ENCODE results near the gene CCL13.
A peak's percentile ranks its signal among the peaks of the same experiment; 100 is the strongest.

The CCL13 gene

GRCh38 chr17:34378664-34379101 lies 22.4 kb downstream of the CCL13 start:
- peak overlapping the region in 1 of 5 donors; percentile 56 for H3K9ac ChIP-seq (ENCODE audit: low read length in 5 of 5)
- H3K9me3 ChIP-seq (ENCODE audit: control insufficient read depth in 5 of 5, low read length in 5 of 5) = no peaks in the 10 kb centered on the region
- no peaks in the 10 kb centered on the region for H3K36me3 ChIP-seq (ENCODE audit: control insufficient read depth in 5 of 5, insufficient read depth in 5 of 5, low read length in 5 of 5)
- peak overlapping the region in 1 of 5 donors; percentile 23 for H3K4me3 ChIP-seq (ENCODE audit: low read depth in 1 of 5, low read length in 5 of 5)
- peaks cover 1 to 16% (median 14%) of the 10 kb centered on the region in 5 donors for H3K4me1 ChIP-seq (ENCODE audit: control insufficient read depth in 5 of 5, insufficient read depth in 5 of 5, low read length in 5 of 5)
- H3K27me3 ChIP-seq (ENCODE audit: control insufficient read depth in 5 of 5, insufficient read depth in 4 of 5, low read length in 5 of 5) = no peaks in the 10 kb centered on the region
- H3K27ac ChIP-seq (ENCODE audit: low read depth, low read length) = no peak overlapping the region

GRCh38 chr17:34379868-34380267 lies 23.6 kb downstream of the CCL13 start:
- Histone ChIP-seq H3K27ac (ENCODE audit: low read depth, low read length) (no peak overlapping the region), H3K9ac (ENCODE audit: low read length in 5 of 5) (no peak overlapping the region), H3K36me3 (ENCODE audit: control insufficient read depth in 5 of 5, insufficient read depth in 5 of 5, low read length in 5 of 5) (no peaks in the 10 kb centered on the region), H3K9me3 (ENCODE audit: control insufficient read depth in 5 of 5, low read length in 5 of 5) (no peaks in the 10 kb centered on the region), H3K4me3 (ENCODE audit: low read depth in 1 of 5, low read length in 5 of 5) (no peak overlapping the region), H3K4me1 (ENCODE audit: control insufficient read depth in 5 of 5, insufficient read depth in 5 of 5, low read length in 5 of 5) (peaks cover 1 to 16% (median 14%) of the 10 kb centered on the region in 5 donors), H3K27me3 (ENCODE audit: control insufficient read depth in 5 of 5, insufficient read depth in 4 of 5, low read length in 5 of 5) (no peaks in the 10 kb centered on the region)

GRCh38 chr17:34382621-34383124 lies 26.4 kb downstream of the CCL13 start:
- no peaks in the 10 kb centered on the region for H3K9me3 ChIP-seq (ENCODE audit: control insufficient read depth in 5 of 5, low read length in 5 of 5)
- H3K27ac ChIP-seq (ENCODE audit: low read depth, low read length) = no peak overlapping the region
- no peak overlapping the region for H3K4me3 ChIP-seq (ENCODE audit: low read depth in 1 of 5, low read length in 5 of 5)
- H3K36me3 ChIP-seq (ENCODE audit: control insufficient read depth in 5 of 5, insufficient read depth in 5 of 5, low read length in 5 of 5) = no peaks in the 10 kb centered on the region
- H3K9ac ChIP-seq (ENCODE audit: low read length in 5 of 5) = no peak overlapping the region
- H3K4me1 ChIP-seq (ENCODE audit: control insufficient read depth in 5 of 5, insufficient read depth in 5 of 5, low read length in 5 of 5) = peaks cover 1 to 32% (median 18%) of the 10 kb centered on the region in 5 donors
- no peaks in the 10 kb centered on the region for H3K27me3 ChIP-seq (ENCODE audit: control insufficient read depth in 5 of 5, insufficient read depth in 4 of 5, low read length in 5 of 5)

- H3K27ac ChIP-seq (ENCODE audit: low read depth, low read length) = no peak overlapping the region
- H3K4me1 ChIP-seq (ENCODE audit: control insufficient read depth in 5 of 5, insufficient read depth in 5 of 5, low read length in 5 of 5) = peaks cover 1 to 35% (median 20%) of the 10 kb centered on the region in 5 donors
- H3K9me3 ChIP-seq (ENCODE audit: control insufficient read depth in 5 of 5, low read length in 5 of 5) = no peaks in the 10 kb centered on the region
- H3K27me3 ChIP-seq (ENCODE audit: control insufficient read depth in 5 of 5, insufficient read depth in 4 of 5, low read length in 5 of 5) = no peaks in the 10 kb centered on the region
- H3K4me3 ChIP-seq (ENCODE audit: low read depth in 1 of 5, low read length in 5 of 5) = no peak overlapping the region
- no peaks in the 10 kb centered on the region for H3K36me3 ChIP-seq (ENCODE audit: control insufficient read depth in 5 of 5, insufficient read depth in 5 of 5, low read length in 5 of 5)
- H3K9ac ChIP-seq (ENCODE audit: low read length in 5 of 5) = no peak overlapping the region
These were observed 26.9 kb downstream of the CCL13 start for GRCh38 chr17:34383216-34383615.

GRCh38 chr17:34384271-34384670 lies 28.0 kb downstream of the CCL13 start:
- H3K36me3 ChIP-seq (ENCODE audit: control insufficient read depth in 5 of 5, insufficient read depth in 5 of 5, low read length in 5 of 5) = no peaks in the 10 kb centered on the region
- no peaks in the 10 kb centered on the region for H3K9me3 ChIP-seq (ENCODE audit: control insufficient read depth in 5 of 5, low read length in 5 of 5)
- no peak overlapping the region for H3K4me3 ChIP-seq (ENCODE audit: low read depth in 1 of 5, low read length in 5 of 5)
- no peak overlapping the region for H3K27ac ChIP-seq (ENCODE audit: low read depth, low read length)
- peaks cover 1 to 31% (median 15%) of the 10 kb centered on the region in 5 donors for H3K4me1 ChIP-seq (ENCODE audit: control insufficient read depth in 5 of 5, insufficient read depth in 5 of 5, low read length in 5 of 5)
- no peak overlapping the region for H3K9ac ChIP-seq (ENCODE audit: low read length in 5 of 5)
- no peaks in the 10 kb centered on the region for H3K27me3 ChIP-seq (ENCODE audit: control insufficient read depth in 5 of 5, insufficient read depth in 4 of 5, low read length in 5 of 5)

GRCh38 chr17:34384822-34385605 lies 28.7 kb downstream of the CCL13 start:
- Histone ChIP-seq H3K4me3 (ENCODE audit: low read depth in 1 of 5, low read length in 5 of 5) (no peak overlapping the region), H3K27me3 (ENCODE audit: control insufficient read depth in 5 of 5, insufficient read depth in 4 of 5, low read length in 5 of 5) (no peaks in the 10 kb centered on the region), H3K27ac (ENCODE audit: low read depth, low read length) (no peak overlapping the region)

GRCh38 chr17:34386343-34386696 lies 30.0 kb downstream of the CCL13 start:
- H3K36me3 ChIP-seq (ENCODE audit: control insufficient read depth in 5 of 5, insufficient read depth in 5 of 5, low read length in 5 of 5) = no peaks in the 10 kb centered on the region
- H3K27me3 ChIP-seq (ENCODE audit: control insufficient read depth in 5 of 5, insufficient read depth in 4 of 5, low read length in 5 of 5) = no peaks in the 10 kb centered on the region
- H3K27ac ChIP-seq (ENCODE audit: low read depth, low read length) = no peak overlapping the region
- H3K9ac ChIP-seq (ENCODE audit: low read length in 5 of 5) = no peak overlapping the region
- peaks cover 1 to 31% (median 15%) of the 10 kb centered on the region in 5 donors for H3K4me1 ChIP-seq (ENCODE audit: control insufficient read depth in 5 of 5, insufficient read depth in 5 of 5, low read length in 5 of 5)
- no peak overlapping the region for H3K4me3 ChIP-seq (ENCODE audit: low read depth in 1 of 5, low read length in 5 of 5)
- H3K9me3 ChIP-seq (ENCODE audit: control insufficient read depth in 5 of 5, low read length in 5 of 5) = no peaks in the 10 kb centered on the region

More at GRCh38 chr17:34384822-34385605, 28.7 kb downstream of the CCL13 start:
- H3K4me1 ChIP-seq (ENCODE audit: control insufficient read depth in 5 of 5, insufficient read depth in 5 of 5, low read length in 5 of 5) = peaks cover 1 to 31% (median 15%) of the 10 kb centered on the region in 5 donors
- no peak overlapping the region for H3K9ac ChIP-seq (ENCODE audit: low read length in 5 of 5)
- no peaks in the 10 kb centered on the region for H3K9me3 ChIP-seq (ENCODE audit: control insufficient read depth in 5 of 5, low read length in 5 of 5)
- no peaks in the 10 kb centered on the region for H3K36me3 ChIP-seq (ENCODE audit: control insufficient read depth in 5 of 5, insufficient read depth in 5 of 5, low read length in 5 of 5)

- H3K27ac ChIP-seq (ENCODE audit: low read depth, low read length) = no peak overlapping the region
- H3K9ac ChIP-seq (ENCODE audit: low read length in 5 of 5) = no peak overlapping the region
These were observed 30.6 kb downstream of the CCL13 start for GRCh38 chr17:34386697-34387550.

GRCh38 chr17:34387566-34387965 lies 31.3 kb downstream of the CCL13 start:
- Histone ChIP-seq H3K4me3 (ENCODE audit: low read depth in 1 of 5, low read length in 5 of 5) (no peak overlapping the region), H3K36me3 (ENCODE audit: control insufficient read depth in 5 of 5, insufficient read depth in 5 of 5, low read length in 5 of 5) (no peaks in the 10 kb centered on the region), H3K9ac (ENCODE audit: low read length in 5 of 5) (no peak overlapping the region), H3K4me1 (ENCODE audit: control insufficient read depth in 5 of 5, insufficient read depth in 5 of 5, low read length in 5 of 5) (peaks cover 0 to 27% (median 12%) of the 10 kb centered on the region in 5 donors), H3K9me3 (ENCODE audit: control insufficient read depth in 5 of 5, low read length in 5 of 5) (no peaks in the 10 kb centered on the region), H3K27ac (ENCODE audit: low read depth, low read length) (no peak overlapping the region), H3K27me3 (ENCODE audit: control insufficient read depth in 5 of 5, insufficient read depth in 4 of 5, low read length in 5 of 5) (no peaks in the 10 kb centered on the region)

More at GRCh38 chr17:34386697-34387550, 30.6 kb downstream of the CCL13 start:
- no peak overlapping the region for H3K4me3 ChIP-seq (ENCODE audit: low read depth in 1 of 5, low read length in 5 of 5)
- no peaks in the 10 kb centered on the region for H3K27me3 ChIP-seq (ENCODE audit: control insufficient read depth in 5 of 5, insufficient read depth in 4 of 5, low read length in 5 of 5)
- no peaks in the 10 kb centered on the region for H3K9me3 ChIP-seq (ENCODE audit: control insufficient read depth in 5 of 5, low read length in 5 of 5)
- H3K4me1 ChIP-seq (ENCODE audit: control insufficient read depth in 5 of 5, insufficient read depth in 5 of 5, low read length in 5 of 5) = peaks cover 1 to 31% (median 15%) of the 10 kb centered on the region in 5 donors
- no peaks in the 10 kb centered on the region for H3K36me3 ChIP-seq (ENCODE audit: control insufficient read depth in 5 of 5, insufficient read depth in 5 of 5, low read length in 5 of 5)
